AG09309 (cell line): ENCODE data around the gene SELP.

ENCODE experiments used
- DNase-seq: peaks from one replicate; pipeline ENCODE4 v3.0.0-alpha.2; 2010; ENCODE audit warnings: low read depth
- H3K4me3 ChIP-seq: 2 replicates; pipeline ENCODE4 v1.5.1; 2011; ENCODE audit warnings: mild to moderate bottlenecking, low read depth, low read length, moderate library complexity; ENCODE audit not compliant: control insufficient read depth
- CTCF ChIP-seq: IDR thresholded peaks from 2 replicates; pipeline ENCODE4 v1.5.1; 2011; ENCODE audit warnings: mild to moderate bottlenecking, low read depth, low read length, inconsistent platforms; ENCODE audit not compliant: insufficient read depth, control insufficient read depth; ENCODE audit errors: missing control alignments

Gene SELP

GRCh38 chr1:169653873-169654272, 23.9 kb upstream of the SELP start:
- DNase-seq: no peak
- H3K4me3 ChIP-seq: no peak overlapping the region
- TF ChIP-seq CTCF: no peak

GRCh38 chr1:169651035-169651434, 21.1 kb upstream of the SELP start:
- TF ChIP-seq CTCF: no peak
- DNase-seq: no peak
- H3K4me3 ChIP-seq: no peak overlapping the region

- TF ChIP-seq CTCF: no peak
- no peak overlapping the region for H3K4me3 ChIP-seq
- DNase-seq: no peak
Observed at GRCh38 chr1:169650551-169650950, 20.6 kb upstream of the SELP start.

GRCh38 chr1:169648709-169649108, 18.8 kb upstream of the SELP start:
- H3K4me3 ChIP-seq: no peak overlapping the region
- TF ChIP-seq CTCF: no peak
- no peak for DNase-seq

GRCh38 chr1:169648187-169648586, 18.3 kb upstream of the SELP start:
- TF ChIP-seq CTCF: no peak
- no peak for DNase-seq
- H3K4me3 ChIP-seq: no peak overlapping the region

GRCh38 chr1:169647512-169647911, 17.6 kb upstream of the SELP start:
- no peak overlapping the region for H3K4me3 ChIP-seq
- TF ChIP-seq CTCF: no peak
- no peak for DNase-seq

GRCh38 chr1:169644297-169644696, 14.4 kb upstream of the SELP start:
- TF ChIP-seq CTCF: no peak
- DNase-seq: no peak
- H3K4me3 ChIP-seq: no peak overlapping the region
